ENCODE data around the gene CADM1. TPM values are rescaled to one million over a fixed set of nuclear protein-coding genes. Genes with fewer than 3 reads are reported as not detected.

CADM1 gene
- total RNA-seq, 2 experiments from 2014 or later = 0.47 to 0.63 TPM

DNA sequence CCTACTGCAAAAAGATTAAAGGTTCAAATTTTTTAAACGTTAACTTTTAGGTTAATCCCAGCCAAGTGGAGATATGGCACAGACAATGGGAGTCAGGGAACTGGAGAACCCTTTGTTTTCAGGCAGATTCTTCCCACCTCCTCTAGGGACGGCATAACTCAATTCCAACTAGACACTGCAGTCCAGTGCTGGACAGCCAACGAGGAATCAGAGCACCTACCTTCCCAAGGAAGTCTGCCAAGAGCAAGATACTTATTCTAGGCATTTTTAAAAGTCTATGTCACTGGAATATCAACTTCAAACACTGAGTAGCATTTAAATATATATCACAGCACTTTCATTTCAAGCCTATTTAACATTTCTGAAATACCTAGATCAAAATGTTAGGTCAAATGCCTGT, 7.3 kb downstream of the CADM1 start:
- POLR2A ChIA-PET = no interaction called here
- no peaks in the 10 kb centered on the region for H3K4me1 Mint-ChIP-seq (ENCODE audit: low read depth)
- ATAC-seq (no peak), DNase-seq (no peak)
- H3K9me3 Mint-ChIP-seq = no peaks in the 10 kb centered on the region
- no peak for TF ChIP-seq CTCF (IDR thresholded peaks at IDR 0.05)
- CTCF ChIA-PET = no interaction called here
- no peak overlapping the region for H3K27ac Mint-ChIP-seq
- H3K27me3 Mint-ChIP-seq = peaks cover 26% of the 10 kb centered on the region
- H3K4me3 Mint-ChIP-seq = no peak overlapping the region
- intact Hi-C loops (cut with micrococcal nuclease) = no loop called here
- no peaks in the 10 kb centered on the region for H3K36me3 Mint-ChIP-seq (ENCODE audit: low read depth)

- POLR2A ChIA-PET = no interaction called here
- intact Hi-C loops (cut with micrococcal nuclease) = no loop called here
- H3K27me3 Mint-ChIP-seq = peaks cover 27% of the 10 kb centered on the region
- no peaks in the 10 kb centered on the region for H3K9me3 Mint-ChIP-seq
- no peak for ATAC-seq
- CTCF ChIA-PET = no interaction called here
- no peak for DNase-seq
- H3K4me1 Mint-ChIP-seq (ENCODE audit: low read depth) = no peaks in the 10 kb centered on the region
- H3K36me3 Mint-ChIP-seq (ENCODE audit: low read depth) = no peaks in the 10 kb centered on the region
- no peak for TF ChIP-seq CTCF (IDR thresholded peaks at IDR 0.05)
- no peak overlapping the region for H3K27ac Mint-ChIP-seq
- H3K4me3 Mint-ChIP-seq = no peak overlapping the region
These were observed 10.3 kb downstream of the CADM1 start for GRCh38 chr11:115493905-115494304.

- H3K9me3 Mint-ChIP-seq = no peaks in the 10 kb centered on the region
- H3K4me1 Mint-ChIP-seq (ENCODE audit: low read depth) = no peaks in the 10 kb centered on the region
- intact Hi-C loops (cut with micrococcal nuclease) = no loop called here
- TF ChIP-seq CTCF (IDR thresholded peaks at IDR 0.05) = no peak
- no peak overlapping the region for H3K4me3 Mint-ChIP-seq
- H3K27me3 Mint-ChIP-seq = peaks cover 24% of the 10 kb centered on the region
- ATAC-seq (no peak), DNase-seq (no peak)
- H3K36me3 Mint-ChIP-seq (ENCODE audit: low read depth) = no peaks in the 10 kb centered on the region
- POLR2A ChIA-PET = no interaction called here
- CTCF ChIA-PET = no interaction called here
- no peak overlapping the region for H3K27ac Mint-ChIP-seq
These were observed 10.7 kb downstream of the CADM1 start for GRCh38 chr11:115493488-115493887.

GRCh38 chr11:115489466-115489865, 14.7 kb downstream of the CADM1 start:
- CTCF ChIA-PET = no interaction called here
- no peak for ATAC-seq
- no peaks in the 10 kb centered on the region for H3K36me3 Mint-ChIP-seq (ENCODE audit: low read depth)
- no peak overlapping the region for H3K4me3 Mint-ChIP-seq
- DNase-seq = no peak
- no peak overlapping the region for H3K27ac Mint-ChIP-seq
- H3K27me3 Mint-ChIP-seq = peaks cover 18% of the 10 kb centered on the region
- H3K4me1 Mint-ChIP-seq (ENCODE audit: low read depth) = no peaks in the 10 kb centered on the region
- intact Hi-C loops (cut with micrococcal nuclease) = no loop called here
- TF ChIP-seq CTCF (IDR thresholded peaks at IDR 0.05) = no peak
- no peaks in the 10 kb centered on the region for H3K9me3 Mint-ChIP-seq
- POLR2A ChIA-PET = no interaction called here

DNA sequence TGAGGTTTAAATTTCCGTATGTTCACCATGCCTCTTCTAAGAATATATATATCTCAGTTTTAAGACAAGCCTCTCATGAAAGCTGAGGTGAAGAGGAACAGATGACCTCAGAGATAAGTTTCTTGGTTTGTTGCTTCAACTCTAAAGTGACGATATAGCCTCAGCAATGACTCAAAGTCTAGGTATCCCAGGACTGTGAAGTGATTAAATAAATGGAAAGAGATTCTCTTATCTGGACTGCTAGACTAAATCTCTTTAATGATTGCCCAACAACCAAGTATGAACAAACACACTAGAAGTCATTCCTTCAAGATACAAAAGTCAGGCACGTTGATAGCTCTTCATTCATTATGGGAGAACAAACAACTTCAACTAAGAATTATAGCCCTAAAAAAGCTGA, 15.3 kb downstream of the CADM1 start:
- H3K36me3 Mint-ChIP-seq (ENCODE audit: low read depth) = no peaks in the 10 kb centered on the region
- no peak overlapping the region for H3K4me3 Mint-ChIP-seq
- no peaks in the 10 kb centered on the region for H3K4me1 Mint-ChIP-seq (ENCODE audit: low read depth)
- no peak for TF ChIP-seq CTCF (IDR thresholded peaks at IDR 0.05)
- ATAC-seq (no peak), DNase-seq (no peak)
- POLR2A ChIA-PET = no interaction called here
- no peaks in the 10 kb centered on the region for H3K9me3 Mint-ChIP-seq
- intact Hi-C loops (cut with micrococcal nuclease) = no loop called here
- peaks cover 18% of the 10 kb centered on the region for H3K27me3 Mint-ChIP-seq
- CTCF ChIA-PET = no interaction called here
- H3K27ac Mint-ChIP-seq = no peak overlapping the region
